CD4-positive, CD25-positive, alpha-beta regulatory T cell (primary cell): ENCODE measurements around the gene ADAMTSL3. TPM values are rescaled to one million over a fixed set of nuclear protein-coding genes. Genes with fewer than 3 reads are reported as not detected.

Experiments used
- ATAC-seq, 2 donors: fragments of 150-1000 bp; cut with Tn5 transposase; one replicate each; pipeline ENCODE4 v1.10.0; 2021; ENCODE audit warnings: low read depth in 2 of 2, moderate number of reproducible peaks in 2 of 2, moderate library complexity in 1 of 2
- DNase-seq, 3 donors: peaks; one replicate each; pipeline versions ENCODE4 v3.0.0 to v3.0.0-alpha.2; 2012 to 2022; ENCODE audit warnings: mixed read lengths in 1 of 3
- H3K27ac ChIP-seq: one replicate; pipeline ENCODE4 v1.7.0; 2013; ENCODE audit warnings: mild to moderate bottlenecking, low read length; ENCODE audit not compliant: insufficient read depth, poor library complexity, severe bottlenecking
- H3K27me3 ChIP-seq: one replicate; pipeline ENCODE4 v1.7.0; 2013; ENCODE audit warnings: low read length; ENCODE audit not compliant: control insufficient read depth, insufficient read depth
- H3K36me3 ChIP-seq: one replicate; pipeline ENCODE4 v1.7.0; 2013; ENCODE audit warnings: mild to moderate bottlenecking, low read length, moderate library complexity; ENCODE audit not compliant: control insufficient read depth, insufficient read depth
- H3K4me1 ChIP-seq: 2 replicates; pipeline ENCODE4 v1.7.0; 2013; ENCODE audit warnings: mild to moderate bottlenecking, low read length; ENCODE audit not compliant: insufficient read depth, control insufficient read depth, poor library complexity, severe bottlenecking
- H3K4me3 ChIP-seq: one replicate; pipeline ENCODE4 v1.7.0; 2013; ENCODE audit warnings: low read depth, mild to moderate bottlenecking, low read length, moderate library complexity
- H3K9me3 ChIP-seq, 2 experiments: 1 replicate in 1 of 2; 2 replicates in 1 of 2; pipeline ENCODE4 v1.7.0; 2013; ENCODE audit warnings: low read length in 2 of 2, mild to moderate bottlenecking in 1 of 2, moderate library complexity in 1 of 2; ENCODE audit not compliant: control insufficient read depth in 2 of 2
- H3K27ac Mint-ChIP-seq, 3 donors: one replicate each; pipeline ENCODE4 v1.8.0; 2020 to 2022; ENCODE audit warnings: mild to moderate bottlenecking in 3 of 3, mixed read lengths in 3 of 3, moderate library complexity in 2 of 3
- H3K27me3 Mint-ChIP-seq: one replicate; pipeline ENCODE4 v1.8.0; 2022; ENCODE audit warnings: mild to moderate bottlenecking, mixed read lengths
- H3K36me3 Mint-ChIP-seq: one replicate; pipeline ENCODE4 v1.8.0; 2020; ENCODE audit warnings: mixed read lengths
- H3K4me1 Mint-ChIP-seq, 4 donors: one replicate each; pipeline ENCODE4 v1.8.0; 2020 to 2022; ENCODE audit warnings: mixed read lengths in 4 of 4, mild to moderate bottlenecking in 1 of 4
- H3K4me3 Mint-ChIP-seq, 4 donors: one replicate each; pipeline ENCODE4 v1.8.0; 2020 to 2022; ENCODE audit warnings: mild to moderate bottlenecking in 4 of 4, mixed read lengths in 4 of 4, moderate library complexity in 3 of 4
- H3K9me3 Mint-ChIP-seq, 7 donors: one replicate each; pipeline ENCODE4 v1.8.0; 2020 to 2022; ENCODE audit warnings: mixed read lengths in 7 of 7, mild to moderate bottlenecking in 3 of 7, moderate library complexity in 2 of 7
- polyA plus RNA-seq, 4 donors: library from polyadenylated mRNA; unstranded; fragments of 300-500 nt; fragmentation: Illumina TruSeq; gene quantifications; one replicate each; pipeline ENCODE4 v1.2.3, GENCODE V29; 2021
- total RNA-seq: library from RNA; stranded (reverse); gene quantifications from one replicate; pipeline ENCODE4 v1.2.3, GENCODE V29; 2022

The ADAMTSL3 gene
- total and polyA plus RNA-seq, 5 donors from 2014 or later, result not detected

DNA sequence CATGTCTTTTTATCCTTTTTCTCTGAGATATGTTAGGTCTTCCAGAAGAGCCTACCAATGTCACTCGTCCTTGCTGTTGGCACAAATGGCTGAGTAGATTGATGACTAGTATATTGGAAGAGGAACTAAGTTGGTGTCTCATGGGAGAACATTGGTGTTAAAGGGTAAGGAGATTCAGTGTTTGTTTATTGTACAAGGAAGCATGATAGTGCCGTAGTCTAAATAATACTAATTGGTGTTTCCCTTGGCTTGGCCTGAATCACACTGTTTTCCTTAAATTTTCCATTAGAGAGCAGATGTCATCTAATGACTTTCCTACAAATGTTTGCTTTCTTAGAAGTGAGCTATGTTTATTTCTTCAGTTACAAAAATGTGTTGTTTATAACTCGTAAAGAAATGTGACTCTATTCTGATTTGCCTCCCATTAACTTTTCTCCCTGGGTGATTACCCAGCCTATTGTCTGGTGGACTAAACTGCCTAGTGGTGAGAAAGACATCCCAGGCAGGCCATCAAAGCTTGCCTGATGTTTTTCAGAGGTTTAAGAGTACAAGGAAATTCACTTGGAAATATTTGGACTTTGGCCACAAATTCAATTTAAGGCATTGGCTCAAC is 28.7 kb downstream of the ADAMTSL3 start:
- Mint-ChIP-seq H3K4me1 (no peaks in the 10 kb centered on the region), H3K27me3 (peaks cover 4% of the 10 kb centered on the region), H3K27ac (no peak overlapping the region), H3K9me3 (peaks cover 0 to 8% (median 5%) of the 10 kb centered on the region in 7 donors), H3K36me3 (no peaks in the 10 kb centered on the region), H3K4me3 (no peak overlapping the region)
- Histone ChIP-seq H3K27me3 (no peaks in the 10 kb centered on the region), H3K9me3 (no peaks in the 10 kb centered on the region), H3K27ac (no peak overlapping the region), H3K36me3 (no peaks in the 10 kb centered on the region), H3K4me1 (no peaks in the 10 kb centered on the region), H3K4me3 (no peak overlapping the region)
- DNase-seq (no peak), ATAC-seq (no peak)

- Histone ChIP-seq H3K4me1 (no peaks in the 10 kb centered on the region), H3K27me3 (no peaks in the 10 kb centered on the region), H3K9me3 (no peaks in the 10 kb centered on the region), H3K36me3 (no peaks in the 10 kb centered on the region), H3K27ac (no peak overlapping the region), H3K4me3 (no peak overlapping the region)
- Mint-ChIP-seq H3K4me3 (no peak overlapping the region), H3K9me3 (peaks cover 0 to 5% (median 0%) of the 10 kb centered on the region in 7 donors), H3K4me1 (no peaks in the 10 kb centered on the region), H3K36me3 (no peaks in the 10 kb centered on the region), H3K27me3 (no peaks in the 10 kb centered on the region), H3K27ac (no peak overlapping the region)
- no peak for DNase-seq
- no peak for ATAC-seq
Measured at GRCh38 chr15:83685916-83686332, 32.0 kb downstream of the ADAMTSL3 start.

DNA sequence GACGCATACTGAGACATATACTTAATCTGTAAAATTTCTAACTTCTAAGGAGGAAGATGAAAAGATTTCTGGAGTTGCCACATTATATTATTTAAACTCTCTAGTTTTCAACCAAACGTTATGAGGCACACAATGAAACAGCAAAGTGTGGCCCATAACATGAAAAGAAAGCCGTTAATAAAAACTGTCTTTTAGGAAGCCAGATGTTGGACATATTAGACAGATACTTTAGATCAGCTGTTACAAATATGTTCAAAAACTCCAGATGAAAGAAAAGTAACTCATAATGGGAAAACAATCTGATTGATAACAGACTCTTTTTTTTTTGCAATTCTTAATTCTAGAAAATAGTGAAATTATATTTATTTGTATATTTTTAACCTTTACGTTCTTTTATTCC is 34.3 kb downstream of the ADAMTSL3 start:
- Histone ChIP-seq H3K27ac (no peak overlapping the region), H3K36me3 (no peaks in the 10 kb centered on the region), H3K4me1 (no peaks in the 10 kb centered on the region), H3K4me3 (no peak overlapping the region), H3K27me3 (no peaks in the 10 kb centered on the region), H3K9me3 (no peaks in the 10 kb centered on the region)
- Mint-ChIP-seq H3K27me3 (no peaks in the 10 kb centered on the region), H3K27ac (no peak overlapping the region), H3K9me3 (peaks cover 0 to 4% (median 0%) of the 10 kb centered on the region in 7 donors), H3K4me3 (no peak overlapping the region), H3K36me3 (no peaks in the 10 kb centered on the region), H3K4me1 (no peaks in the 10 kb centered on the region)
- DNase-seq, result no peak
- ATAC-seq, result no peak

GRCh38 chr15:83690676-83691075 is 36.8 kb downstream of the ADAMTSL3 start:
- Histone ChIP-seq H3K9me3 (no peaks in the 10 kb centered on the region), H3K27ac (no peak overlapping the region), H3K27me3 (no peaks in the 10 kb centered on the region), H3K36me3 (no peaks in the 10 kb centered on the region), H3K4me3 (no peak overlapping the region), H3K4me1 (no peaks in the 10 kb centered on the region)
- Mint-ChIP-seq H3K4me3 (no peak overlapping the region), H3K4me1 (no peaks in the 10 kb centered on the region), H3K9me3 (peaks cover 0 to 4% (median 2%) of the 10 kb centered on the region in 7 donors), H3K36me3 (no peaks in the 10 kb centered on the region), H3K27ac (no peak overlapping the region), H3K27me3 (no peaks in the 10 kb centered on the region)
- DNase-seq, result no peak
- no peak for ATAC-seq

DNA sequence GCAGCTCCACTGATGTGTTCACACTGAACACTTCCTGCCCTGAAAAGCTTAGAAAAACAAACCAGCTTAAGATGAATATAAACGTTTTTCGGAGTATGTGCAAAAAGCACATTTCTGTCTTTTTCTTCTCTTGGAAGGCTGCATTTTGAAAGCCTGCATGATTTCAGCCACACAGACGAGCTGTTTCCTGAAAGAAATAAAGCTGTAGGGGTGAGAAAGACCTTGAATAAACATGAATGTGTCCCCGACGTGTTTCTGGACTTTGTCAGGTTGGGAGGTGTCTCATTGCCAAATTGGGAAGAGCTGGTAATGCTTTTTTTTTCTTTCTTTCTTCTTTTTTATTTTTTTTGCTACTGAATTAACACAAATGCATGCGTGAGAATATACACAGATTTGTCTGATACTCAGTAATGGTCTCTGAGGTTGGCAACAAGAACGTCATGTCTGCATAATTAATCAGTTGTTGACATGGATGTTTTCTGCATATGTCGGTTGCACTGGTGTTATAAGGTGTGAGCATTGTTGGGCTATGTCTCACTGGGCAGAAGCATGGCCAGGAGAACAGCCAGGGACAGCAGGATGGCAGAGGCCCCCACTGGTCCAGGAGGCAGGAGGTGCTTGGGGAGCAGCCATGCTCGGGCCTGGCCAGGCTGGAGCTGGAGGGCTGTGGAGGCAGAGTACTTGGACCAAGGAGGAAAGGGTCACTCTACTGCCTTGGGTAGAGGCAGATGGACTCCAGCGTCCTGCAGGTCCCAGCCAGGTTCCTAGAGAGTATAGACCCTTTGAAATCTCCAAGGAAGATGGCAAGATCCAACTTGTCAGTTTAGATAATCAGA is 39.0 kb downstream of the ADAMTSL3 start:
- H3K9me3 Mint-ChIP-seq, result peaks cover 0 to 4% (median 2%) of the 10 kb centered on the region in 7 donors
- H3K4me1 Mint-ChIP-seq, result no peaks in the 10 kb centered on the region
- no peak overlapping the region for H3K27ac ChIP-seq
- H3K27ac Mint-ChIP-seq, result no peak overlapping the region
- no peaks in the 10 kb centered on the region for H3K4me1 ChIP-seq
- no peaks in the 10 kb centered on the region for H3K9me3 ChIP-seq
- H3K36me3 ChIP-seq, result no peaks in the 10 kb centered on the region
- no peak for ATAC-seq
- H3K27me3 ChIP-seq, result no peaks in the 10 kb centered on the region
- no peak overlapping the region for H3K4me3 ChIP-seq
- no peaks in the 10 kb centered on the region for H3K36me3 Mint-ChIP-seq
- DNase-seq, result no peak
- H3K27me3 Mint-ChIP-seq, result no peaks in the 10 kb centered on the region
- H3K4me3 Mint-ChIP-seq, result no peak overlapping the region

DNA sequence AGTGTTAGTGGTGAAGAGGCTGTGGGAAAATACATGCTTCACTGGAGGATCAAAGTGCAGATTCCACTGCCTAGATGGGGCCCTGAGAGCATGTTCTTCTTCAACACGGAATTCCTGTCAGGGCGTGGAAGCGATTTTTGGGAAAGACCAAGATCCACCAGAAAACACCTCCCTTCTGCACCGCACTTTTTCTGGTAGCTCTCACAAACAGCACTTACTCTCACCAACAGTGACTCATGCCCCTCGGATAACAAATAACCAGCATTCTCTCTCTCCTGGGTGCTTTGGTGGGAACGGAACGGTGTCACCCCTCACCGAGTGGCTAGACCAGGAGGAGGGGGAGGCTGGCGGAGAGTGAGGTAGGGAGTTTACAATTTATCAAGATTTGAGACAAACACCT is 40.1 kb downstream of the ADAMTSL3 start:
- Histone ChIP-seq H3K27ac (no peak overlapping the region), H3K4me1 (no peaks in the 10 kb centered on the region), H3K36me3 (no peaks in the 10 kb centered on the region), H3K4me3 (no peak overlapping the region), H3K27me3 (no peaks in the 10 kb centered on the region), H3K9me3 (no peaks in the 10 kb centered on the region)
- Mint-ChIP-seq H3K36me3 (no peaks in the 10 kb centered on the region), H3K4me3 (peak overlapping the region in 1 of 4 donors; percentile 81), H3K4me1 (no peaks in the 10 kb centered on the region), H3K27me3 (no peaks in the 10 kb centered on the region), H3K9me3 (peaks cover 0 to 4% (median 2%) of the 10 kb centered on the region in 7 donors), H3K27ac (no peak overlapping the region)
- no peak for DNase-seq
- no peak for ATAC-seq

- Histone ChIP-seq H3K27me3 (no peaks in the 10 kb centered on the region), H3K4me1 (no peaks in the 10 kb centered on the region), H3K9me3 (no peaks in the 10 kb centered on the region), H3K4me3 (no peak overlapping the region), H3K36me3 (no peaks in the 10 kb centered on the region), H3K27ac (no peak overlapping the region)
- ATAC-seq (no peak), DNase-seq (no peak)
- Mint-ChIP-seq H3K4me1 (no peaks in the 10 kb centered on the region), H3K27ac (no peak overlapping the region), H3K9me3 (peaks cover 0 to 4% (median 2%) of the 10 kb centered on the region in 7 donors), H3K4me3 (no peak overlapping the region), H3K27me3 (no peaks in the 10 kb centered on the region), H3K36me3 (no peaks in the 10 kb centered on the region)
Measured at GRCh38 chr15:83694536-83694935, 40.6 kb downstream of the ADAMTSL3 start.

DNA sequence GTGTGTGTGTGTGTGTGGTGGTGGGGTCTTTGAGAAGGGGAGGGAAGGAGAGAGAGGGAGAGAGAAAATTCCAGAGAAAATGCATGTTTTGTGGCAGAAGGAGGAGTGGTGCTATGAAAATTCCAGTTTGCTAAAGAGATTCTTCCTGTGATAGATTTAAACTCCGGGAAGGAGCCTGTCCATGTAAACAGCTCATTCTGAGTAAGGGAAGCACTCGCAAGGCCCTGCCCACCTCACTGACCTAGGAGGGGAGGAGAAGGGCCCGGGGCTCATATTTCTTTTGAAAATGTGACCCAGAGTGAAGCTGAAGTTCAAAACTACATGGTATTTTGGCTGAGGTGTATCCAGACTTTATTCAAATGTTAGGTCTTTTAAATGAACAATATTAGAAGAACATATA is 41.3 kb downstream of the ADAMTSL3 start:
- Histone ChIP-seq H3K27me3 (no peaks in the 10 kb centered on the region), H3K4me1 (no peaks in the 10 kb centered on the region), H3K9me3 (no peaks in the 10 kb centered on the region), H3K36me3 (no peaks in the 10 kb centered on the region), H3K27ac (no peak overlapping the region), H3K4me3 (no peak overlapping the region)
- Mint-ChIP-seq H3K27ac (no peak overlapping the region), H3K36me3 (no peaks in the 10 kb centered on the region), H3K27me3 (no peaks in the 10 kb centered on the region), H3K9me3 (peaks cover 0 to 4% (median 3%) of the 10 kb centered on the region in 7 donors), H3K4me1 (no peaks in the 10 kb centered on the region), H3K4me3 (no peak overlapping the region)
- ATAC-seq, result no peak
- no peak for DNase-seq
